WTC11 (cell line): Measurements from ENCODE around the gene TRMT11. TPM values are rescaled to one million over a fixed set of nuclear protein-coding genes. Genes with fewer than 3 reads are reported as not detected.

Experiments used
- ATAC-seq: fragments of 200-7000 bp; cut with Tn5 transposase; 2 replicates; pipeline ENCODE4 v1.10.0; 2021; ENCODE audit warnings: mild to moderate bottlenecking, moderate library complexity
- CTCF ChIA-PET: fragments of 300-600 bp; sonication (Branson Sonifier 250); formaldehyde crosslinking; loops from one replicate; lab custom pipeline; 2021; ENCODE audit warnings: antibody characterized with exemption; lab: Charles Lee
- POLR2A ChIA-PET: fragments of 350-600 bp; sonication (Branson Sonifier 250); formaldehyde crosslinking; loops from one replicate; lab custom pipeline; 2021; ENCODE audit warnings: antibody characterized with exemption; lab: Charles Lee
- DNase-seq: peaks from one replicate; pipeline ENCODE4 v3.0.0; 2021; ENCODE audit warnings: low spot score
- H3K27ac Mint-ChIP-seq: 2 replicates; pipeline ENCODE4 v1.8.0; 2021; ENCODE audit warnings: mixed read lengths
- H3K27me3 Mint-ChIP-seq: 2 replicates; pipeline ENCODE4 v1.8.0; 2021; ENCODE audit warnings: low read depth, mild to moderate bottlenecking, moderate library complexity, mixed read lengths
- H3K36me3 Mint-ChIP-seq: 2 replicates; pipeline ENCODE4 v1.8.0; 2021; ENCODE audit warnings: mixed read lengths
- H3K4me1 Mint-ChIP-seq: 2 replicates; pipeline ENCODE4 v1.8.0; 2022; ENCODE audit warnings: mixed read lengths
- H3K4me3 Mint-ChIP-seq: 2 replicates; pipeline ENCODE4 v1.8.0; 2021; ENCODE audit warnings: mild to moderate bottlenecking, moderate library complexity, mixed read lengths
- H3K9me3 Mint-ChIP-seq: 2 replicates; pipeline ENCODE4 v1.8.0; 2021; ENCODE audit warnings: mixed read lengths
- CBFB ChIP-seq: sonication (generic); formaldehyde crosslinking; IDR thresholded peaks from 2 replicates; pipeline ENCODE4 v1.8.1; 2022; ENCODE audit warnings: mild to moderate bottlenecking, low read depth, missing genetic modification reagents
- ELF4 ChIP-seq: sonication (generic); formaldehyde crosslinking; IDR thresholded peaks from 2 replicates; pipeline ENCODE4 v1.8.1; 2022; ENCODE audit warnings: low read depth, mild to moderate bottlenecking, moderate library complexity, missing genetic modification reagents
- EMX1 ChIP-seq: fragments of 250-450 bp; sonication (Bioruptor Pico); IDR thresholded peaks from 2 replicates; pipeline ENCODE4 v1.8.0; 2021; ENCODE audit warnings: mild to moderate bottlenecking
- ESRRA ChIP-seq: sonication (generic); formaldehyde crosslinking; IDR thresholded peaks from 2 replicates; pipeline ENCODE4 v1.8.1; 2022; ENCODE audit warnings: mild to moderate bottlenecking, missing genetic modification reagents, borderline replicate concordance
- FOXP1 ChIP-seq: sonication (generic); formaldehyde crosslinking; IDR thresholded peaks from 2 replicates; pipeline ENCODE4 v1.8.0; 2022; ENCODE audit warnings: missing genetic modification reagents, mild to moderate bottlenecking, moderate library complexity, borderline replicate concordance
- IRF2 ChIP-seq: sonication (generic); formaldehyde crosslinking; IDR thresholded peaks from 2 replicates; pipeline ENCODE4 v1.8.0; 2022; ENCODE audit warnings: low read depth, missing genetic modification reagents, borderline replicate concordance
- JUN ChIP-seq: sonication (generic); formaldehyde crosslinking; IDR thresholded peaks from 2 replicates; pipeline ENCODE4 v1.8.0; 2023; ENCODE audit warnings: mild to moderate bottlenecking, missing genetic modification reagents
- NR3C1 ChIP-seq: sonication (generic); formaldehyde crosslinking; conservative IDR thresholded peaks from 2 replicates; pipeline ENCODE4 v1.8.1; 2023; ENCODE audit warnings: low read depth, mild to moderate bottlenecking, missing genetic modification reagents
- SOX15 ChIP-seq: fragments of 250-450 bp; sonication (Bioruptor Pico); IDR thresholded peaks from 2 replicates; pipeline ENCODE4 v1.9.0; 2021; ENCODE audit warnings: mild to moderate bottlenecking
- ZNF232 ChIP-seq: sonication (generic); formaldehyde crosslinking; IDR thresholded peaks from 2 replicates; pipeline ENCODE4 v1.8.0; 2022; ENCODE audit warnings: mild to moderate bottlenecking, missing genetic modification reagents
- ZNF317 ChIP-seq: sonication (generic); formaldehyde crosslinking; IDR thresholded peaks from 2 replicates; pipeline ENCODE4 v1.8.1; 2023; ENCODE audit warnings: low read depth, mild to moderate bottlenecking, moderate library complexity, missing genetic modification reagents, borderline replicate concordance
- total RNA-seq: library from RNA; stranded (reverse); gene quantifications from 3 replicates; pipeline ENCODE4 v1.2.3, GENCODE V29; 2021
- TF ChIP-seq, protein P1 (sequence below): sonication (generic); formaldehyde crosslinking; IDR thresholded peaks from 2 replicates; pipeline ENCODE4 v1.8.0; 2022; ENCODE audit warnings: missing genetic modification reagents
- TF ChIP-seq, protein P2 (sequence below): fragments of 200-600 bp; IDR thresholded peaks from 2 replicates; pipeline ENCODE4 v1.8.0; 2022; ENCODE audit warnings: antibody characterized with exemption
- TF ChIP-seq, protein P3 (sequence below): sonication (generic); formaldehyde crosslinking; IDR thresholded peaks from 2 replicates; pipeline ENCODE4 v1.8.1; 2022; ENCODE audit warnings: low read depth, missing genetic modification reagents, borderline replicate concordance
- TF ChIP-seq, protein P4 (sequence below): fragments of 250-450 bp; sonication (Bioruptor Pico); IDR thresholded peaks from 2 replicates; pipeline ENCODE4 v2.1.2; 2022; ENCODE audit warnings: mild to moderate bottlenecking, moderate library complexity
- TF ChIP-seq, protein P5 (sequence below): sonication (generic); formaldehyde crosslinking; IDR thresholded peaks from 2 replicates; pipeline ENCODE4 v1.8.1; 2023; ENCODE audit warnings: mild to moderate bottlenecking, moderate library complexity, missing genetic modification reagents
- TF ChIP-seq, protein P6 (sequence below): sonication (generic); formaldehyde crosslinking; IDR thresholded peaks from 2 replicates; pipeline ENCODE4 v1.8.1; 2022; ENCODE audit warnings: mild to moderate bottlenecking, missing genetic modification reagents, moderate library complexity, borderline replicate concordance
- TF ChIP-seq, protein P7 (sequence below): sonication (generic); formaldehyde crosslinking; IDR thresholded peaks from 2 replicates; pipeline ENCODE4 v1.8.1; 2023; ENCODE audit warnings: mild to moderate bottlenecking, missing genetic modification reagents

TRMT11 gene
- total RNA-seq, 1 experiment from 2014 or later, result 32.3 TPM

DNA sequence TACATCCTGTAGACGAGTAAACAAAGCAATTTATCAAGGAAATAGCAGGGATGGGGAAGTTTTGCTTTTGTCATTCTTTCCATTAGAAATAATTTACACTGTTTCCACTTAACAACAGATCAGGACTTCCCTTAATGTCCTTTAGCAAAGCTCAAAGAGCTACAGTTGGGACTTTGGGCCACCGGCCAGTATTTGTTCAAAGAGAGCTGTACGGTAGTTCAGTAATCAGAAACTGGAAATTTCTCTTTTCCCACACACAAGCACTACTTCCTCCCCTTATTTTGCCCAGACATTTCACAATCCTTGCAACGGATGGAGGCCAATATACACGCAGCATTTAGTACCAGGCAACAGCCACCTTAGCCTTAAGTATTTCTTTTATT is 41.9 kb upstream of the TRMT11 start (continued):
- TF ChIP-seq, protein P1, sequence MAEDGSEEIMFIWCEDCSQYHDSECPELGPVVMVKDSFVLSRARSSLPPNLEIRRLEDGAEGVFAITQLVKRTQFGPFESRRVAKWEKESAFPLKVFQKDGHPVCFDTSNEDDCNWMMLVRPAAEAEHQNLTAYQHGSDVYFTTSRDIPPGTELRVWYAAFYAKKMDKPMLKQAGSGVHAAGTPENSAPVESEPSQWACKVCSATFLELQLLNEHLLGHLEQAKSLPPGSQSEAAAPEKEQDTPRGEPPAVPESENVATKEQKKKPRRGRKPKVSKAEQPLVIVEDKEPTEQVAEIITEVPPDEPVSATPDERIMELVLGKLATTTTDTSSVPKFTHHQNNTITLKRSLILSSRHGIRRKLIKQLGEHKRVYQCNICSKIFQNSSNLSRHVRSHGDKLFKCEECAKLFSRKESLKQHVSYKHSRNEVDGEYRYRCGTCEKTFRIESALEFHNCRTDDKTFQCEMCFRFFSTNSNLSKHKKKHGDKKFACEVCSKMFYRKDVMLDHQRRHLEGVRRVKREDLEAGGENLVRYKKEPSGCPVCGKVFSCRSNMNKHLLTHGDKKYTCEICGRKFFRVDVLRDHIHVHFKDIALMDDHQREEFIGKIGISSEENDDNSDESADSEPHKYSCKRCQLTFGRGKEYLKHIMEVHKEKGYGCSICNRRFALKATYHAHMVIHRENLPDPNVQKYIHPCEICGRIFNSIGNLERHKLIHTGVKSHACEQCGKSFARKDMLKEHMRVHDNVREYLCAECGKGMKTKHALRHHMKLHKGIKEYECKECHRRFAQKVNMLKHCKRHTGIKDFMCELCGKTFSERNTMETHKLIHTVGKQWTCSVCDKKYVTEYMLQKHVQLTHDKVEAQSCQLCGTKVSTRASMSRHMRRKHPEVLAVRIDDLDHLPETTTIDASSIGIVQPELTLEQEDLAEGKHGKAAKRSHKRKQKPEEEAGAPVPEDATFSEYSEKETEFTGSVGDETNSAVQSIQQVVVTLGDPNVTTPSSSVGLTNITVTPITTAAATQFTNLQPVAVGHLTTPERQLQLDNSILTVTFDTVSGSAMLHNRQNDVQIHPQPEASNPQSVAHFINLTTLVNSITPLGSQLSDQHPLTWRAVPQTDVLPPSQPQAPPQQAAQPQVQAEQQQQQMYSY (CRISPR knock-in tag), result no peak
- TF ChIP-seq ZNF317, result no peak

DNA sequence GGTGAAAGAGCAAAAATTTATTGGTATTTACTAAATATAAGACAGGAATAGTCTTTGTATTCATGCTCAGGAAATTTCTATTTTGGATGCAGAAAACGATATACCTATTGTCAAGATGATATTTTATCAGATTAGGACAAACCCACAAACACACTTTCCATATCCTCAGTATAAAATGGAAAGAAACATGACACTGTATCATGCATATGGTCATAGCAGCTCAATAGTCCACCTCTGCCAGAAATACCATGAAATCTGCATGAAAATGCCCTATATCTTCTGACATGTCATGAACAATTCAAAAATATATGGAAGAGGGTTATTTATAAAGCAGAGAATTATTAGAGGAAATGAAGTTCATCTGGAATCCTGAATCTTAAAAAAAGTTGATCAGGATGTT is 41.4 kb upstream of the TRMT11 start:
- ATAC-seq, result no peak
- Mint-ChIP-seq H3K27me3 (no peaks in the 10 kb centered on the region; the same call in 1 of the 2 replicates), H3K36me3 (no peaks in the 10 kb centered on the region), H3K9me3 (no peaks in the 10 kb centered on the region), H3K4me3 (no peak overlapping the region), H3K27ac (no peak overlapping the region)
- CTCF ChIA-PET, result interaction anchor here (0.9 to 2.6 kb wide), 2 partner anchors 9 to 38 kb away, joined by 3 to 7 read pairs; no protein-coding TSS in a partner anchor
- POLR2A ChIA-PET, result no interaction called here
- no peak for DNase-seq
- TF ChIP-seq JUN (CRISPR knock-in tag) (no peak), FOXP1 (CRISPR knock-in tag) (no peak), ESRRA (no peak), CBFB (no peak), ZNF232 (CRISPR knock-in tag) (no peak), ELF4 (CRISPR knock-in tag) (no peak), NR3C1 (no peak), EMX1 (CRISPR knock-in tag) (no peak), IRF2 (CRISPR knock-in tag) (no peak), SOX15 (CRISPR knock-in tag) (no peak)
- TF ChIP-seq, protein P2, sequence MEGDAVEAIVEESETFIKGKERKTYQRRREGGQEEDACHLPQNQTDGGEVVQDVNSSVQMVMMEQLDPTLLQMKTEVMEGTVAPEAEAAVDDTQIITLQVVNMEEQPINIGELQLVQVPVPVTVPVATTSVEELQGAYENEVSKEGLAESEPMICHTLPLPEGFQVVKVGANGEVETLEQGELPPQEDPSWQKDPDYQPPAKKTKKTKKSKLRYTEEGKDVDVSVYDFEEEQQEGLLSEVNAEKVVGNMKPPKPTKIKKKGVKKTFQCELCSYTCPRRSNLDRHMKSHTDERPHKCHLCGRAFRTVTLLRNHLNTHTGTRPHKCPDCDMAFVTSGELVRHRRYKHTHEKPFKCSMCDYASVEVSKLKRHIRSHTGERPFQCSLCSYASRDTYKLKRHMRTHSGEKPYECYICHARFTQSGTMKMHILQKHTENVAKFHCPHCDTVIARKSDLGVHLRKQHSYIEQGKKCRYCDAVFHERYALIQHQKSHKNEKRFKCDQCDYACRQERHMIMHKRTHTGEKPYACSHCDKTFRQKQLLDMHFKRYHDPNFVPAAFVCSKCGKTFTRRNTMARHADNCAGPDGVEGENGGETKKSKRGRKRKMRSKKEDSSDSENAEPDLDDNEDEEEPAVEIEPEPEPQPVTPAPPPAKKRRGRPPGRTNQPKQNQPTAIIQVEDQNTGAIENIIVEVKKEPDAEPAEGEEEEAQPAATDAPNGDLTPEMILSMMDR, result no peak
- TF ChIP-seq, protein P3, sequence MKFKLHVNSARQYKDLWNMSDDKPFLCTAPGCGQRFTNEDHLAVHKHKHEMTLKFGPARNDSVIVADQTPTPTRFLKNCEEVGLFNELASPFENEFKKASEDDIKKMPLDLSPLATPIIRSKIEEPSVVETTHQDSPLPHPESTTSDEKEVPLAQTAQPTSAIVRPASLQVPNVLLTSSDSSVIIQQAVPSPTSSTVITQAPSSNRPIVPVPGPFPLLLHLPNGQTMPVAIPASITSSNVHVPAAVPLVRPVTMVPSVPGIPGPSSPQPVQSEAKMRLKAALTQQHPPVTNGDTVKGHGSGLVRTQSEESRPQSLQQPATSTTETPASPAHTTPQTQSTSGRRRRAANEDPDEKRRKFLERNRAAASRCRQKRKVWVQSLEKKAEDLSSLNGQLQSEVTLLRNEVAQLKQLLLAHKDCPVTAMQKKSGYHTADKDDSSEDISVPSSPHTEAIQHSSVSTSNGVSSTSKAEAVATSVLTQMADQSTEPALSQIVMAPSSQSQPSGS (CRISPR knock-in tag), result no peak
- TF ChIP-seq, protein P4, sequence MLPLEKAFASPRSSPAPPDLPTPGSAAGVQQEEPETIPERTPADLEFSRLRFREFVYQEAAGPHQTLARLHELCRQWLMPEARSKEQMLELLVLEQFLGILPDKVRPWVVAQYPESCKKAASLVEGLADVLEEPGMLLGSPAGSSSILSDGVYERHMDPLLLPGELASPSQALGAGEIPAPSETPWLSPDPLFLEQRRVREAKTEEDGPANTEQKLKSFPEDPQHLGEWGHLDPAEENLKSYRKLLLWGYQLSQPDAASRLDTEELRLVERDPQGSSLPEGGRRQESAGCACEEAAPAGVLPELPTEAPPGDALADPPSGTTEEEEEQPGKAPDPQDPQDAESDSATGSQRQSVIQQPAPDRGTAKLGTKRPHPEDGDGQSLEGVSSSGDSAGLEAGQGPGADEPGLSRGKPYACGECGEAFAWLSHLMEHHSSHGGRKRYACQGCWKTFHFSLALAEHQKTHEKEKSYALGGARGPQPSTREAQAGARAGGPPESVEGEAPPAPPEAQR (CRISPR knock-in tag), result no peak
- TF ChIP-seq, protein P5, sequence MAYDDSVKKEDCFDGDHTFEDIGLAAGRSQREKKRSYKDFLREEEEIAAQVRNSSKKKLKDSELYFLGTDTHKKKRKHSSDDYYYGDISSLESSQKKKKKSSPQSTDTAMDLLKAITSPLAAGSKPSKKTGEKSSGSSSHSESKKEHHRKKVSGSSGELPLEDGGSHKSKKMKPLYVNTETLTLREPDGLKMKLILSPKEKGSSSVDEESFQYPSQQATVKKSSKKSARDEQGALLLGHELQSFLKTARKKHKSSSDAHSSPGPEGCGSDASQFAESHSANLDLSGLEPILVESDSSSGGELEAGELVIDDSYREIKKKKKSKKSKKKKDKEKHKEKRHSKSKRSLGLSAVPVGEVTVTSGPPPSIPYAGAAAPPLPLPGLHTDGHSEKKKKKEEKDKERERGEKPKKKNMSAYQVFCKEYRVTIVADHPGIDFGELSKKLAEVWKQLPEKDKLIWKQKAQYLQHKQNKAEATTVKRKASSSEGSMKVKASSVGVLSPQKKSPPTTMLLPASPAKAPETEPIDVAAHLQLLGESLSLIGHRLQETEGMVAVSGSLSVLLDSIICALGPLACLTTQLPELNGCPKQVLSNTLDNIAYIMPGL, result no peak
- TF ChIP-seq, protein P6, sequence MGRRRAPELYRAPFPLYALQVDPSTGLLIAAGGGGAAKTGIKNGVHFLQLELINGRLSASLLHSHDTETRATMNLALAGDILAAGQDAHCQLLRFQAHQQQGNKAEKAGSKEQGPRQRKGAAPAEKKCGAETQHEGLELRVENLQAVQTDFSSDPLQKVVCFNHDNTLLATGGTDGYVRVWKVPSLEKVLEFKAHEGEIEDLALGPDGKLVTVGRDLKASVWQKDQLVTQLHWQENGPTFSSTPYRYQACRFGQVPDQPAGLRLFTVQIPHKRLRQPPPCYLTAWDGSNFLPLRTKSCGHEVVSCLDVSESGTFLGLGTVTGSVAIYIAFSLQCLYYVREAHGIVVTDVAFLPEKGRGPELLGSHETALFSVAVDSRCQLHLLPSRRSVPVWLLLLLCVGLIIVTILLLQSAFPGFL (CRISPR knock-in tag), result no peak
- TF ChIP-seq, protein P7, sequence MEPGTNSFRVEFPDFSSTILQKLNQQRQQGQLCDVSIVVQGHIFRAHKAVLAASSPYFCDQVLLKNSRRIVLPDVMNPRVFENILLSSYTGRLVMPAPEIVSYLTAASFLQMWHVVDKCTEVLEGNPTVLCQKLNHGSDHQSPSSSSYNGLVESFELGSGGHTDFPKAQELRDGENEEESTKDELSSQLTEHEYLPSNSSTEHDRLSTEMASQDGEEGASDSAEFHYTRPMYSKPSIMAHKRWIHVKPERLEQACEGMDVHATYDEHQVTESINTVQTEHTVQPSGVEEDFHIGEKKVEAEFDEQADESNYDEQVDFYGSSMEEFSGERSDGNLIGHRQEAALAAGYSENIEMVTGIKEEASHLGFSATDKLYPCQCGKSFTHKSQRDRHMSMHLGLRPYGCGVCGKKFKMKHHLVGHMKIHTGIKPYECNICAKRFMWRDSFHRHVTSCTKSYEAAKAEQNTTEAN, result no peak
- TF ChIP-seq, all 79 proteins: peak for 0
- H3K4me1 Mint-ChIP-seq, result peaks cover 2% of the 10 kb centered on the region; the same call in 1 of the 2 replicates
